ENCODE data around the gene IL3RA.

DNA sequence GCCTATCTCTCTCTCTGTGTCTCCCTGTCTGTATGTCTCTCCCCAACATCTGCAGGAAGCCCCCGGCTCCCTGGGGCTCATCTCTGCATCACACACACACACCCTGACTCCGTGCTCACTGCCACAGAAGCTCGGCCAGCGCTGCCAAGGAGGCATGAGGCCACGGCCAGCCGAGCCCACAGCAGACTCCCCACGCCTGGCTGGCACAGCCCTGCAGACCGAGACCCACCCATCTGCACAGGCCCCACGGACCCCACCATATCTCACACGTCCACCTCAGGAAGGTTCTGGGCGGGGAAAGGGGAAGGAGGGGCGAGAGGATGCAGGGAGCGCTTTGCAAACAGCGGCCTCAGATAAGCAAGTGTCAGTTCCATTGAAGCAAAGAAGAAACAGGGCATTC is 83.8 kb downstream of the IL3RA start:
- no peak for TF ChIP-seq EP300 (IDR thresholded peaks at IDR 0.05; ENCODE audit: borderline replicate concordance in 1 of 2, low read depth in 1 of 2, low read length in 1 of 2)
- TF ChIP-seq RAD21 (IDR thresholded peaks at IDR 0.05; ENCODE audit: low read length): no peak
- TF ChIP-seq, protein P1, sequence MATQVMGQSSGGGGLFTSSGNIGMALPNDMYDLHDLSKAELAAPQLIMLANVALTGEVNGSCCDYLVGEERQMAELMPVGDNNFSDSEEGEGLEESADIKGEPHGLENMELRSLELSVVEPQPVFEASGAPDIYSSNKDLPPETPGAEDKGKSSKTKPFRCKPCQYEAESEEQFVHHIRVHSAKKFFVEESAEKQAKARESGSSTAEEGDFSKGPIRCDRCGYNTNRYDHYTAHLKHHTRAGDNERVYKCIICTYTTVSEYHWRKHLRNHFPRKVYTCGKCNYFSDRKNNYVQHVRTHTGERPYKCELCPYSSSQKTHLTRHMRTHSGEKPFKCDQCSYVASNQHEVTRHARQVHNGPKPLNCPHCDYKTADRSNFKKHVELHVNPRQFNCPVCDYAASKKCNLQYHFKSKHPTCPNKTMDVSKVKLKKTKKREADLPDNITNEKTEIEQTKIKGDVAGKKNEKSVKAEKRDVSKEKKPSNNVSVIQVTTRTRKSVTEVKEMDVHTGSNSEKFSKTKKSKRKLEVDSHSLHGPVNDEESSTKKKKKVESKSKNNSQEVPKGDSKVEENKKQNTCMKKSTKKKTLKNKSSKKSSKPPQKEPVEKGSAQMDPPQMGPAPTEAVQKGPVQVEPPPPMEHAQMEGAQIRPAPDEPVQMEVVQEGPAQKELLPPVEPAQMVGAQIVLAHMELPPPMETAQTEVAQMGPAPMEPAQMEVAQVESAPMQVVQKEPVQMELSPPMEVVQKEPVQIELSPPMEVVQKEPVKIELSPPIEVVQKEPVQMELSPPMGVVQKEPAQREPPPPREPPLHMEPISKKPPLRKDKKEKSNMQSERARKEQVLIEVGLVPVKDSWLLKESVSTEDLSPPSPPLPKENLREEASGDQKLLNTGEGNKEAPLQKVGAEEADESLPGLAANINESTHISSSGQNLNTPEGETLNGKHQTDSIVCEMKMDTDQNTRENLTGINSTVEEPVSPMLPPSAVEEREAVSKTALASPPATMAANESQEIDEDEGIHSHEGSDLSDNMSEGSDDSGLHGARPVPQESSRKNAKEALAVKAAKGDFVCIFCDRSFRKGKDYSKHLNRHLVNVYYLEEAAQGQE (IDR thresholded peaks at IDR 0.05; ENCODE audit: low read depth, low read length): no peak
- TF ChIP-seq EZH2phosphoT487 (IDR thresholded peaks at IDR 0.05; ENCODE audit: borderline replicate concordance, low read depth): no peak
- no peak for TF ChIP-seq SMC3 (IDR thresholded peaks at IDR 0.05; ENCODE audit: low read depth, low read length)
- no peak for TF ChIP-seq TAF1 (IDR thresholded peaks at IDR 0.05; ENCODE audit: borderline replicate concordance, low read depth, low read length)

Data from SK-N-SH (cell line).